Esophagus muscularis mucosa (tissue), 4 donors: ENCODE results near the gene DPPA3. TPM values are rescaled to one million over a fixed set of nuclear protein-coding genes. Genes with fewer than 3 reads are reported as not detected.
"Not testable (repeated sequence)": the region's sequence is repeated elsewhere in the genome, so short reads cannot be mapped to it uniquely, and the experiment has no call there.

ENCODE experiments used
- DNase-seq: peaks from one replicate; pipeline ENCODE4 v3.0.0-alpha.2; 2017; ENCODE audit errors: extremely low spot score
- H3K27ac ChIP-seq, 4 donors: fragments of 200-600 bp; sonication (generic); replicated peaks in 1 of 4; 1 replicate in 3 of 4; 2 replicates in 1 of 4; pipeline ENCODE4 v1.5.1; 2016 to 2019; ENCODE audit warnings: mild to moderate bottlenecking in 1 of 4
- H3K27me3 ChIP-seq, 4 donors: fragments of 200-600 bp; sonication (generic); one replicate each; pipeline versions ENCODE4 v1.5.1 to v1.6.0; 2016 to 2019
- H3K36me3 ChIP-seq, 4 donors: fragments of 200-600 bp; sonication (generic); one replicate each; pipeline ENCODE4 v1.5.1; 2016 to 2019
- H3K4me1 ChIP-seq, 4 donors: fragments of 200-600 bp; sonication (generic); one replicate each; pipeline ENCODE4 v1.5.1; 2016 to 2019
- H3K4me3 ChIP-seq, 4 donors: fragments of 200-600 bp; sonication (generic); 1 replicate in 2 of 4; 2 replicates in 2 of 4; pipeline ENCODE4 v1.5.1; 2016 to 2019; ENCODE audit warnings: mild to moderate bottlenecking in 4 of 4, moderate library complexity in 1 of 4
- H3K9me3 ChIP-seq, 4 donors: fragments of 200-600 bp; sonication (generic); 1 replicate in 3 of 4; 2 replicates in 1 of 4; pipeline ENCODE4 v1.5.1; 2016 to 2019
- CTCF ChIP-seq, 3 experiments: fragments of 200-600 bp in 2 of 3; fragments of 450-650 bp in 1 of 3; sonication (generic) in 2 of 3; IDR thresholded peaks; one replicate each; pipeline ENCODE4 v1.5.1; 2017 to 2019; ENCODE audit warnings: antibody characterized with exemption in 3 of 3, mild to moderate bottlenecking in 2 of 3, moderate library complexity in 1 of 3
- EP300 ChIP-seq: sonication (generic); formaldehyde crosslinking; IDR thresholded peaks from one replicate; pipeline ENCODE4 v1.6.1; 2017; ENCODE audit warnings: antibody characterized with exemption
- POLR2A ChIP-seq: fragments of 450-650 bp; IDR thresholded peaks from one replicate; pipeline ENCODE4 v1.6.1; 2017; ENCODE audit warnings: antibody characterized with exemption, moderate library complexity, mild to moderate bottlenecking, low read depth
- POLR2AphosphoS5 ChIP-seq, 2 donors: sonication (generic); formaldehyde crosslinking; IDR thresholded peaks; one replicate each; pipeline ENCODE4 v1.6.1; 2017; ENCODE audit warnings: antibody characterized with exemption in 2 of 2
- WGBS: methylation state at CpG from one replicate; pipeline ENCODE4 v1.1.5; 2018; 5-methylcytosine and 5-hydroxymethylcytosine counted together
- intact Hi-C: fragments of 100-400 bp; cut with DNase I; formaldehyde crosslinking; loops from one replicate; pipeline ENCODE4 v1.15.1; 2023
- total RNA-seq, 4 donors: library from RNA; depleted of rRNA; stranded (reverse); fragments of >200 nt; gene quantifications; one replicate each; pipeline versions ENCODE4 v1.1.0 to v1.2.1, GENCODE V29; 2016

Gene DPPA3
- not detected for total RNA-seq

- no peak for DNase-seq
- Histone ChIP-seq H3K27me3 (peaks cover 0 to 10% (median 0%) of the 10 kb centered on the region in 4 donors), H3K27ac (no peak within 1 kb of the TSS), H3K4me3 (no peak within 1 kb of the TSS), H3K36me3 (no peaks in the 10 kb centered on the region), H3K4me1 (no peaks in the 10 kb centered on the region), H3K9me3 (no peaks in the 10 kb centered on the region)
- 86% methylated on average over 7 of the region's 7 CpGs for WGBS
- no peak for TF ChIP-seq EP300
- TF ChIP-seq CTCF (IDR thresholded peaks at IDR 0.05), result no peak
- no peak for TF ChIP-seq POLR2AphosphoS5 (IDR thresholded peaks at IDR 0.05)
- no peak for TF ChIP-seq POLR2A
- intact Hi-C loops, result no loop called here
These were observed at the start of gene DPPA3 for GRCh38 chr12:7711133-7711532. DPPA3 (plus strand) TSS chr12:7711433; CDS start chr12:7711571, 138 bp downstream.

GRCh38 chr12:7661741-7662140 lies 49.5 kb upstream of the DPPA3 start:
- H3K36me3 ChIP-seq, result no peaks in the 10 kb centered on the region
- DNase-seq, result no peak
- no peak overlapping the region for H3K4me3 ChIP-seq
- intact Hi-C loops, result no loop called here
- no peak overlapping the region for H3K27ac ChIP-seq
- no peaks in the 10 kb centered on the region for H3K4me1 ChIP-seq
- 88% methylated on average over 5 of the region's 5 CpGs for whole genome bisulfite sequencing
- TF ChIP-seq CTCF (IDR thresholded peaks at IDR 0.05) (no peak), EP300 (no peak), POLR2A (no peak), POLR2AphosphoS5 (IDR thresholded peaks at IDR 0.05) (no peak)
- H3K9me3 ChIP-seq, result no peaks in the 10 kb centered on the region
- H3K27me3 ChIP-seq, result no peaks in the 10 kb centered on the region

DNA sequence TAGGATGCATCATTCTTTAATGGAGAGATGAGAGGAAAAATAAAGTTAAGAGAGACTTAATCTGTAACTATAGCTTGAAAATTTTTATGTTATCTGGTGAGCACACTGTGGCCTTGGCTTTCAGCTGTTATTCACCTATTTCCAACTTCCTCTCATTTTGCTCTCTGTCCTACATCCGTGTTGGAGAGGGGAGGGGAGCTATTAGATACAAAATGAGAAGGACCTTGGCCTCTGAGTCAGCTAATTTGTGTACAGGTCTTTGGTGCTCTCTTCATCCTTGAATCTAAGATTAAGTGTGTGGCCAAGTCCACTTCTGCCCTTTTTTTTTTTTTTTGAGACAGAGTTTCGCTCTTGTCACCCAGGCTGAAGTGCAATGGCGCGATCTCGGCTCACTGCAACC lies 44.6 kb upstream of the DPPA3 start:
- Histone ChIP-seq H3K27ac (no peak overlapping the region), H3K9me3 (no peaks in the 10 kb centered on the region), H3K4me3 (no peak overlapping the region), H3K36me3 (no peaks in the 10 kb centered on the region), H3K27me3 (no peaks in the 10 kb centered on the region), H3K4me1 (no peaks in the 10 kb centered on the region)
- no peak for TF ChIP-seq POLR2AphosphoS5 (IDR thresholded peaks at IDR 0.05)
- no peak for TF ChIP-seq CTCF (IDR thresholded peaks at IDR 0.05)
- no peak for TF ChIP-seq EP300
- no peak for TF ChIP-seq POLR2A
- intact Hi-C loops, result no loop called here
- no peak for DNase-seq
- WGBS, result 82% methylated on average over 5 of the region's 5 CpGs

DNA sequence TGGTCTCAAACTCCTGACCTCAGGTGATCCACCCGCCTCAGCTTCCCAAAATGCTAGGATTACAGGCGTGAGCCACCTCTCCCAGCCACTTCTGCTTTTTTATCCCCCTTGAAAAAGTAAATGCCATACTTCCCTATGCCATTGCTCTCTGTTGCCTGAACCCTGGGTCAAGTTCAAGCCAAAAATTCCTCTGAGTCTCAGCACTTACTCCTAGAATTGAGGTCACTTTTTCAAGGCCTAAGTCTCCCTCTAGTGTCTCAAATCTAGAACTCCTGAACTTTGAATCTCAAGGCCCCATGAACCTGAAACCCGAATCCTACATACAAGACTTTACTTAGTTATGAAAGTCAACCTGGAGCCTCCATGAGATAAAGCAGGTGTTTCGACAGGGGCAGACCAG lies 44.1 kb upstream of the DPPA3 start:
- TF ChIP-seq CTCF (IDR thresholded peaks at IDR 0.05) (no peak), POLR2A (no peak), EP300 (no peak), POLR2AphosphoS5 (IDR thresholded peaks at IDR 0.05) (no peak)
- 80% methylated on average over 4 of the region's 4 CpGs for WGBS
- H3K27ac ChIP-seq, result no peak overlapping the region
- H3K4me3 ChIP-seq, result no peak overlapping the region
- no peaks in the 10 kb centered on the region for H3K36me3 ChIP-seq
- H3K9me3 ChIP-seq, result no peaks in the 10 kb centered on the region
- H3K27me3 ChIP-seq, result no peaks in the 10 kb centered on the region
- no peak for DNase-seq
- no peaks in the 10 kb centered on the region for H3K4me1 ChIP-seq
- intact Hi-C loops, result no loop called here

DNA sequence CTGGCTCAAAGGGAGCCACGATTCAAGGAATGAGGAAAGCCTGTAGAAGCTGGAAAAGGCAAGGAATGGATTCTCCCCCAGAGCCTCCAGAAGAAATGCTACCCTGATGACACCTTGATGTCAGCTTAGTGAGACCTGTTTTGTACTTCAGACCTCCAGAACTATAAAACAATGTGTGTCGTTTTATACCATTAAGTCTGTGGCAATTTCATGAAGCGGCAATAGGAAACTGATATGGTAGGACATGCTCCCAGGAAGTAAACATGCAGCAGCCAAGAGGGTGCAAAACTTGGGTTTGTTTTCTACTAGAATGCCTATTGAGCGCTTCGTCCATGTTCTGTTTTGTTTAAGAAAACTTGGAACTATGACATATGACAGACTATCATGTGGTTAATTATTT lies 43.1 kb upstream of the DPPA3 start:
- TF ChIP-seq CTCF (IDR thresholded peaks at IDR 0.05) (no peak), EP300 (no peak), POLR2AphosphoS5 (IDR thresholded peaks at IDR 0.05) (no peak), POLR2A (no peak)
- 81% methylated on average over 5 of the region's 5 CpGs for WGBS
- intact Hi-C loops, result no loop called here

GRCh38 chr12:7675455-7675854 lies 35.8 kb upstream of the DPPA3 start:
- not testable (repeated sequence) for H3K27me3 ChIP-seq, H3K27ac ChIP-seq, H3K4me3 ChIP-seq, H3K4me1 ChIP-seq, DNase-seq, H3K36me3 ChIP-seq, H3K9me3 ChIP-seq
- intact Hi-C loops, result loop anchor here (10.0 kb wide), 1 partner anchor 129 kb away; no protein-coding TSS in a partner anchor
- 78% methylated on average over 6 of the region's 6 CpGs for WGBS

More for the DNA sequence above, 43.1 kb upstream of the DPPA3 start:
- Histone ChIP-seq H3K36me3 (no peaks in the 10 kb centered on the region), H3K27ac (no peak overlapping the region), H3K27me3 (no peaks in the 10 kb centered on the region), H3K4me1 (no peaks in the 10 kb centered on the region), H3K4me3 (no peak overlapping the region), H3K9me3 (no peaks in the 10 kb centered on the region)
- no peak for DNase-seq
